HG02884 (cell line): Measurements from ENCODE around the gene MATR3.
"Not testable (repeated sequence)": the region's sequence is repeated elsewhere in the genome, so short reads cannot be mapped to it uniquely, and the experiment has no call there.

Source experiments
- ATAC-seq: cut with Tn5 transposase; IDR thresholded peaks from one replicate; pipeline ENCODE4 v1.9.1; 2021; ENCODE audit warnings: mild to moderate bottlenecking, moderate library complexity; ENCODE audit not compliant: unreplicated experiment

MATR3 gene

DNA sequence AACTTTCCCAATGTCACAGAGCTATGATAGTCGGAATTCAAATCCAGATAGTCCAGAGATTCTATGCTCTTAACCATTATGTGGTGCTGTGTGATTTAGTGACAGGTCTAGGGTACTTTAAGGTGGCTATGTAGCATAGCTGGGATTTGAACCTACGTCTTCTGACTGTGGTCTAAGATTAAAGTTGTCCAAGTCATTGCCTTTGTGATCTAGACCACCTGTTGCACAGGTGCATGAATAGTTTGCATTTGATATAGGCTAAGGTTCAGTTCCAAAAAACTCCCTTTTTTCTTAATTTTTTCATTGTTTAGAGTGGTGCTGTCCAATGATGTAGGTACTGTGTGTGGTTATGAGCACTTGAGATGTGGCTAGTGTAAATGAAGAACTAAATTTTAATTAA lies 50.6 kb downstream of the MATR3 start:
- ATAC-seq = no peak

- not testable (repeated sequence) for ATAC-seq
Measured at GRCh38 chr5:139345442-139345841, 51.9 kb downstream of the MATR3 start.

- ATAC-seq = not testable (repeated sequence)
Measured at GRCh38 chr5:139347863-139348262, 54.3 kb downstream of the MATR3 start.

DNA sequence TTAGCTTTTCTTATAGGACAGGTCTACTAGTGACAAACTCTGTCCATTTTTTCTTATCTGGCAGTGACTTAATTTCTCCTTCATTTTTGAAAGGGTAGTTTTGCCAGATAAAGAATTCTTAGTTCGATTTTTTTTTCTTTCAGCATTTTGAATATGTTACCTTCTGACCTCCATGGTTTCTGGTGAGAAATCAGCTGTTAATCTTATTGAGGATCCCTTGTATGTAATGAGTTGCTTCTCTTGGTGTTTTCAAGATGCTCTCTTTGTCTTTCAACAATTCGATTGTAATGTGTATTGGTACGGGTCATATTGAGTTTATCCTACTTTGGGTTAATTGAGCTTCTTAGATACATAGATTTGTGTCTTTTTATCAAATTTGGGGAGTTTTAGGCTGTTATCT lies 60.6 kb downstream of the MATR3 start:
- no peak for ATAC-seq

DNA sequence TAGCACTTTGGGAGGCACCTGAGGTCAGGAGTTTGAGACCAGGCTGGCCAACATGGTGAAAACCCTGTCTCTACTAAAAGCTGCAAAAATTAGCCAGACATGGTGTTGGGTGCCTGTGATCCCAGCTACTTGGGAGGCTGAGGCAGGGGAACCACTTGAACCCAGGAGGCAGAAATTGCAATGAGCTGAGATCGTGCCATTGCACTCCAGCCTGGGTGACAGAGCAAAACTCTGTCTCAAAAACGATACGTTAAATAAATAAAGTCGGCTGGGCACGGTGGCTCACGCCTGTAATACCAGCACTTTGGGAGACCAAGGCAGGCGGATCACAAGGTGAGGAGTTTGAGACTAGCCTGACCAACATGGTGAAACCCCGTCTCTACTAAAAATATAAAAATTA lies 62.4 kb downstream of the MATR3 start:
- not testable (repeated sequence) for ATAC-seq

DNA sequence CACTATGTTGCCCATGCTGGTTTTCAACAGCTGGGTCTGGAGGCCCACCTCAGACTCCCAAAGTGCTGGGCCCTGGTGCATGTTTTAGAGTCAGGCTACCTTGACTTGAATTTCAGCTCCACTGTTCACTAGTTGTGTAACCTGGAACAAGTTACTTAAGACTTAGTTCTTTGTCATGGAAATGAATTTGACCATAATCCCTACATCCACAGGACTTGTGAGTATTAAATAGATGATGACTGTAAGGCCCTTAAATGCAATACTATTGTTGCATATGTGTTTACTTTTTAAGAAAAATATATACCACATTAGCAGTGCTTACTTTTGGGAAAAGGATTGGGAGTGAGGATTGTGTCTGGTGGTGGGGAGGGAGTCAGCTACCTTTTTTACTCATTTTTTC lies 64.5 kb downstream of the MATR3 start:
- no peak for ATAC-seq

DNA sequence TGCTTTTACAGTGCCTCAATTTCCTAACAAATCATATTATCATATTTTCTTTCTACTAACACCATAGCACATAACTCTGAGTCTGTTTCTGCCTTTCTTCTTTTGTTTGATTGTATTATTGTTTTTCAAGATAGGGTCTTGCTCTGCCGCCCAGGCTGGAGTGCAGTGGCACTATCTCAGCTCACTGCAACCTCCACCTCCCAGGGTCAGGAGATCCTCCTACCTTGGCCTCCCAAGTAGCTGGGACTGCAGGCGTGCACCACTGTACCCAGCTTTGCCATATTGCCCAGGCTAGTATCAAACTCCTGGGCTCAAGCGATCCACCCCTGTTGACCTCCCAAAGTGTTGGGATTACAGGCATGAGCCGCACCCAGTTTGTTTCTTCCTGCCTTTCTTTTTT lies 66.8 kb downstream of the MATR3 start:
- ATAC-seq = no peak

GRCh38 chr5:139361835-139362429 lies 68.4 kb downstream of the MATR3 start:
- no peak for ATAC-seq

DNA sequence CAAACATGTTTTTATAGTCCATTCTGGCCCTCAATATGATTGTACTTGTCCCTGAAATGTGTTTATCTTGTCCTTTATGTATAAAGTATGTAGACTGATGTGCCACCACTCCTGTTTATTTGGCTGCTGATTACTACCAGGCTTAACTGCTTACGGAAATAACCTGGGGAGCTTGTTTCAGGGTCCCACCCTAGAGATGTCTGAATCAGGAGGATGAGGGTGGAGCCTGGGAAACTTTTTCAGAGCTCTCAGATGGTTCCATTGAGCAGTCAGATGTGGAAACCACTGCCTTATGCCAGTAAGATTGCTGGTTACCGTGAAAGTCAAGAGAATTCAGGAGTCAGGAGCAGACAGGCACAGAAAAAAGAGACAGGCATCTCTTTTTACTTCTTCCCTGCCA lies 70.4 kb downstream of the MATR3 start:
- ATAC-seq = no peak

GRCh38 chr5:139364466-139364865 lies 70.9 kb downstream of the MATR3 start:
- ATAC-seq = no peak

GRCh38 chr5:139368613-139369012 lies 75.1 kb downstream of the MATR3 start:
- ATAC-seq = no peak

DNA sequence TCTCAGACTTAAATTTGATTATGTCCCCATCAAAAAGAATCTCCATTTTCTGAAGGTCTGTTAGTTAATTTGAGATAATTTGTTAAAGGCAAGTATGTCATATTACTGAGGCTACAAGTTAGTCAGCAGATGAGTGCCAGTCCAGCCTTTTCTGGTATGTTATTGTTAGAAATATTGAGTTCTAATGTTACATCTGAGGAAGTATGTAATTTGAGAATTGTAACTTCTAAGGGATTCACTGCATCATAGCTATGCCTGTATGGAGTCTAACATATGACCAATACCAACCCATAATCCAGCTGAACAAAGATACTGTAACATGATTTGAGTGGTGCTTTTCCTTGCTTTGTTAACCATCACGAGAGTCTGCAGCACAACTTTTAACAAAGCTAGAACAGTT lies 75.6 kb downstream of the MATR3 start:
- ATAC-seq = no peak

DNA sequence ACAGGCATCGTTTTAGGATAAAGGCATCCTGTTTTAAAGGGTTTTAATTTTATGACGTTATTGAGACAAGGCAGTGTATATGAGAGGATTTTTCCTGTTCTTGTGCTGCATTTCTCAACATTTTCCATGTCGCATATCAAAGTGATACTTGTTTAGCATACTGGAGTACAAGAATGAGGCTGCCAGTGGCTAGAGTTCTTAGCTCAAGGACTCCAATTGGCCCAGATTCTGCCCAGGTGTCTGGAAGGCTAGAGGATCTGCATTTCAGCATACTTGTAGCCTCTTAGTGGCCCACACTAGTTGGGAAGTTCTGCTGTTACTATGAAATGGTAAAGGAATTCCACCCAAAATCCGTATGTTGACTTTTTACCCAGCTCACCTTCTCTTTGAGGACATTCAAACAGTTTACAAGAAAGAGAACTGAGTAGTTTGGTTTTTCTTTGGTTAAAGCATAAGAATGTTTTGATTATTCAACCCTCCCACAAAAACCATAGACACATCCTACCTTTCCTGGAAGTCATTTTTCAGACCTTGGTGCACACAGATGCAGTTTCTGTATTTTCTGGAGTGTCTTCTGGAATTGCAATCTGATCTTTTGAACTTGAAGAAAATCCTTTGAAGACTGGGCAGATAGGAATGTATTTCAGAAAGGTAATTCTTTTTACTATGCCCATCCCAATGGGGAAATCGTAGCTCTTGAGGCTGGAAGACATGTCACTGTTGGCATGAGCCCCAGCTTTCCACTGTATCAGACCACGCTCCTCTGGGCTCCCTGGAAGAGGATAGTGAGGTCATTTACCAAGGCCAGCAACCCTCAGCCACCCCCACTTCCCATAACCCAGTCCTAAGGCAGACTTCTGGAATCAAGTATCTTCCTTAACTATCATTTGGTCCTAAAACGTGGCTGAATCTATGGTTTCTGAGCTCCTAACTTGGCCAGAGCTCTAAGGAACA lies 78.2 kb downstream of the MATR3 start:
- ATAC-seq = no peak

- no peak for ATAC-seq
Measured at GRCh38 chr5:139374909-139375308, 81.4 kb downstream of the MATR3 start.

DNA sequence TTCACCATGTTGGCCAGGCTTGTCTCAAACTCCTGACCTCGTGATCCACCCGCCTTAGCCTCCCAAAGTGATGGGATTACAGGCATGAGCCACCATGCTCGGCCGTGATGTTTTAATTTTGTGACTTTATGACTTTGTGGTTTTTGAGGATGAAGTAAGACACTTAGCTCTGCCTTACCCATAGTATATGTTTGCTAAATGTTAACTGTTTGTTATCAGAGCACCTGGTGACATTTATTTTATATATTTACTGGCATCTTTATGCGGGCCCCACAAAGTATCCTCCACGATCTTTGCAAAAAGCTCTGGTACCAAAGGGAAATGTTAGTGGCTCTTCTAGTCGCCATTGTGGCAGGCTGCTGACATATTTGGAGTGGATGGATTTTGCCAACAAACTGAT lies 82.8 kb downstream of the MATR3 start:
- ATAC-seq = no peak

DNA sequence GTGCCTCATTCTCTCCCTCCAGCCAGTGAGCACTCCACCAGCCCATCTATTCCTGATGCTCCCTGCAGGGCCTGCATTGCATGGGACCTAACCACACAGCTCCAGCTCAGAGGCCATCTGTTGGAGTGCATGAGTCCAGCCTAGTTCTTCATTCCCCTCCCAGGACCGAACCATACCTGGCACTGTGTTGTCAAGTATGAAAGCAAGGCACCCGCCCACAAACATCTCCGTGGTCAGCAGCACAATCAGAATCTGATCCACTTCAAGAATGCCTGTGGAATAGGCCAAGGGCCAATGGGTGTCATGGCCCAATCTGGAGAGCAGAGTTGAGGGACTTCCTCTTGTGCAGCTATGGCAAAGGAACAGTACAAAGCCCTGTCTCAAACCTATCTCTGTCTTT lies 83.7 kb downstream of the MATR3 start:
- ATAC-seq = no peak

DNA sequence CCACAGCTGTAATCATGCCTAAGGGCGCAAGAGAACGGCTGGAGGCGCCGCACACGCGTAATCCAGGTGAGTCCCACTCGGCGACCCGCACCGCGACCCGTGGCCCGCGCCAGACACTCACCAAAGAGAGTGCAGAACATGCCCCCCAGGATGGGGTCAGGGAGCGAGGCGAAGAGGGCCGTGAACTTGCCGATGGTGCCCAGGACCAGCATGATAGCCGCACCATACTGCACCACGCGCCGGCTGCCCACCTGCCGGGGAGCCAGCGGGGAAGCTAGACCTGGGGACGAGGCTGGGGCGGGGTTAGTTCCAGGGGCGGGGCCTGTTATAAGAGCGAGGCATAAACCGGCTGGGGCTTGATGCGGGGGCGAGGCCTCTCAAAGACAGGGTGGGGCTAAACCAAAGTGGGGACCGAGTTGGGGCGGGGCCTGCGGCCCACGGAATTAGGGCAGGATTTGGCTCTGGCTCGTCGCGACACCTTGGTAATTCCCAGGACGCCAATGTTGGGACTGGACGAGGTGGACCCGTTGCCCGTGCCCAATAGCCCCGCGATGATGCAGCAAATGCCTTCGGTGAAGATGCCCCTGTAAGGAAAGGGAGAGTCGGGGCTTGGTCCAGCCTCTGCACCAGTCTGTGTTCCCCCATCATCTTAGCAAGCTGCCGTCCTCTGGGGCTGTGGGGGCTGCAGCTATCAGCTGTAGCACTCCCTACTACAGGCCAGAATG lies 84.7 kb downstream of the MATR3 start:
- no peak for ATAC-seq

- ATAC-seq = no peak
Measured at GRCh38 chr5:139378941-139379361, 85.4 kb downstream of the MATR3 start.

DNA sequence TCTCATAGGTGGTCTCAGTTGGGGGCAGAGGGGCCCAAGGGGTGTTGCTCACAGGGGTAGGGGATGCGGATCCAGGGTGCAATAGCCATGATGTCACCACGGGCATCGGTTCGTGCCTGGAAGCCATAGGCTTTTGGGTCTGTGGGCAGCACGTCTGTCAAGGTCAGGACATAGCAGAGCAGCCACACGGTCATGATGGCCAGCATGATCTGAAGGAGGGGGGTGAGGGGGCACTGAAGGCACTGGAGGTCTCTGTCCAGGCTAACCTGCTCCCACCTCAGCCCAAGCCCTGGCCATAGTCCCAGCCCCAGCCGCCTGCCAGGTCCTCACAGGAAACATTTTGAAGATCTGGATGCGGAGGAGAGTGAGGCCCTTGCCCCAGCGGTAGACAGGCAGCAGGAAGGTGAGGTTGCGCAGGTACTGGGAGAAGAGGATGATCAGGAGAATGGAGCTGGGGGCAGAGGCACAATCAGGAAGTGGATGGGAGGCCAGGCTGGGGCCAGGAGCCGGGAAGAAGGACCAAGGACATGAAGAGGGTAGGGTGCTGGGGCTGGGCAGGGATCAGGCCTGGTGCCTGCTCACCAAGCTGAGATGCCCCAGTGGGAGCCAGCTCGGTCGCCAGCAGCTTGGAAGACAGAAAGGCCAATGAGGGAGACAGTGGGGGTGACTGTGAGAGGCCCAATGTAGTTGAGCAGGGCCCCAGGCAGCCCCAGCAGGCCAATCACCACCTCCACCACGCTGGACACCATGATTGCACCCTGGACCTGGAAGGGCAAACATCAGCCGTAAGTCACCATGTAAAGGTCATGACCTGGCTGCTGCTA lies 86.3 kb downstream of the MATR3 start:
- ATAC-seq = no peak
